Keratinocyte (primary cell): Measurements from ENCODE around the gene PARD6G. TPM values are rescaled to one million over a fixed set of nuclear protein-coding genes. Genes with fewer than 3 reads are reported as not detected.

ENCODE experiments used
- DNase-seq: peaks from one replicate; pipeline ENCODE4 v3.0.0-alpha.2; 2011; ENCODE audit warnings: low read depth, missing footprints, low spot score
- FAIRE-seq: peaks from 2 replicates; lab custom pipeline; 2011; peaks lifted over from hg19 to GRCh38; lab: Jason Lieb, UNC
- H2AFZ ChIP-seq: 2 replicates; pipeline ENCODE4 v1.6.0; 2012; ENCODE audit warnings: low read length, control low read depth, inconsistent platforms; ENCODE audit not compliant: control insufficient read depth
- H3K27ac ChIP-seq: 2 replicates; pipeline ENCODE4 v1.5.1; 2011; ENCODE audit warnings: low read length; ENCODE audit not compliant: control insufficient read depth, insufficient read depth
- H3K27me3 ChIP-seq: 3 replicates; pipeline ENCODE4 v1.6.0; 2011; ENCODE audit warnings: low read length; ENCODE audit not compliant: control insufficient read depth, insufficient read depth; ENCODE audit errors: extremely low read depth
- H3K36me3 ChIP-seq, 2 experiments: 2 replicates in 1 of 2; 3 replicates in 1 of 2; pipeline ENCODE4 v1.5.1; 2011; ENCODE audit warnings: low read length in 2 of 2, mild to moderate bottlenecking in 1 of 2; ENCODE audit not compliant: control insufficient read depth in 2 of 2, insufficient read depth in 2 of 2; ENCODE audit errors: extremely low read depth in 1 of 2
- H3K4me1 ChIP-seq: 3 replicates; pipeline ENCODE4 v1.5.1; 2011; ENCODE audit warnings: low read length; ENCODE audit not compliant: control insufficient read depth, insufficient read depth; ENCODE audit errors: extremely low read depth
- H3K4me2 ChIP-seq: 3 replicates; pipeline ENCODE4 v1.6.0; 2011; ENCODE audit warnings: low read depth, low read length; ENCODE audit not compliant: control insufficient read depth, insufficient read depth; ENCODE audit errors: extremely low read depth
- H3K4me3 ChIP-seq, 3 experiments: fragments of 200-600 bp in 1 of 3; sonication (generic) in 1 of 3; 2 replicates in 2 of 3; 3 replicates in 1 of 3; pipeline ENCODE4 v1.5.1; 2011 to 2016; ENCODE audit warnings: low read length in 3 of 3, mild to moderate bottlenecking in 3 of 3, control low read depth in 2 of 3, inconsistent platforms in 1 of 3, low read depth in 1 of 3, mixed read lengths in 1 of 3, mixed run types in 1 of 3, moderate library complexity in 1 of 3; ENCODE audit not compliant: control insufficient read depth in 2 of 3, insufficient read depth in 2 of 3; ENCODE audit errors: extremely low read depth in 1 of 3
- H3K79me2 ChIP-seq: 2 replicates; pipeline ENCODE4 v1.6.0; 2012; ENCODE audit warnings: low read length; ENCODE audit not compliant: control insufficient read depth, insufficient read depth
- H3K9ac ChIP-seq: 3 replicates; pipeline ENCODE4 v1.6.0; 2011; ENCODE audit warnings: low read length; ENCODE audit not compliant: control insufficient read depth, insufficient read depth; ENCODE audit errors: extremely low read depth
- H3K9me1 ChIP-seq: 3 replicates; pipeline ENCODE4 v1.6.0; 2011; ENCODE audit warnings: low read length; ENCODE audit not compliant: control insufficient read depth, insufficient read depth; ENCODE audit errors: extremely low read depth
- H3K9me3 ChIP-seq: 2 replicates; pipeline ENCODE4 v1.5.1; 2012; ENCODE audit warnings: low read depth, low read length; ENCODE audit not compliant: control insufficient read depth
- H4K20me1 ChIP-seq: 3 replicates; pipeline ENCODE4 v1.6.0; 2011; ENCODE audit warnings: low read length; ENCODE audit not compliant: control insufficient read depth, insufficient read depth; ENCODE audit errors: extremely low read depth
- EZH2 ChIP-seq: IDR thresholded peaks from one replicate; pipeline ENCODE4 v1.6.1; 2012; ENCODE audit warnings: inconsistent platforms, mild to moderate bottlenecking, low read length, moderate library complexity
- dilution Hi-C: fragments of 300-500 bp; cut with MboI; formaldehyde crosslinking; loops from one replicate; pipeline ENCODE4 v1.7.0; 2020; ENCODE audit warnings: low sequenced_read_pairs; ENCODE audit not compliant: extremely low pct_ligation_motif_present
- polyA plus RNA-seq, 5 experiments: library from polyadenylated mRNA; depleted of rRNA in 3 of 5; stranded (reverse) in 3 of 5; stranded (forward) in 1 of 5; unstranded in 1 of 5; fragments of >200 nt; gene quantifications; 1 replicate in 1 of 5; 2 replicates in 3 of 5; 3 replicates in 1 of 5; pipeline versions ENCODE4 v1.2.1 to v1.2.3, GENCODE V29; 2011 to 2012; ENCODE audit warnings: missing spikeins in 2 of 5, low read depth in 1 of 5, low replicate concordance in 1 of 5
- TF ChIP-seq, protein P1 (sequence below), 3 experiments: IDR thresholded peaks in 1 of 3; conservative IDR thresholded peaks in 1 of 3; optimal IDR thresholded peaks in 1 of 3; 2 replicates in 2 of 3; 3 replicates in 1 of 3; pipeline versions ENCODE3 to v1.5.1; 2011; ENCODE audit warnings: low read length in 3 of 3, mild to moderate bottlenecking in 3 of 3, moderate library complexity in 2 of 3, control low read depth in 1 of 3, inconsistent platforms in 1 of 3; ENCODE audit not compliant: insufficient read depth in 2 of 3; ENCODE audit errors: extremely low read depth in 1 of 3

PARD6G gene
- polyA plus RNA-seq, 1 donor (not counting 4 experiments of a cell fraction or from before 2014, with no cell fraction given): 21.3 TPM

DNA sequence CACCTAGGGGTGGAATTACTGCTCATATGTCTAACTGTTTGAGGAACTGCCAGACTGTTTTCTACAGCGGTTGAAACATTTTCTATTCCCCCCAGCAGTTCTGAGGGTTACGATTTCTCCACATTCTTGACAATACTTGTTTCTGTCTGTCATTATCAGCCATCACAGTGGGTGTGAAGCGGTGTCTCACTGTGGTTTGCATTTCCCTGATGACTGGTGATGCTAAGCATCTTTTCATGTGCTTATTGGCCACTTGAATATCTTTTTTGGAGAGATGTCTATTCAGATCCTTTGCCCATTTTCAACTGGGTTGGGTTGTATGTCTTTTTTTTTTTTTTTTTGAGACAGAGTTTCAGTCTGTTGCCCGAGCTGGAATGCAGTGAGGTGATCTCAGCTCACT lies 75.3 kb downstream of the PARD6G start:
- Histone ChIP-seq H3K9me3 (no peaks in the 10 kb centered on the region), H3K4me2 (peak overlapping the region; percentile 79), H4K20me1 (no peaks in the 10 kb centered on the region), H3K79me2 (peaks cover 16% of the 10 kb centered on the region), H3K4me3 (peak overlapping the region in 1 of 3 experiments; percentile 51), H3K27me3 (no peaks in the 10 kb centered on the region), H3K4me1 (peaks cover 42% of the 10 kb centered on the region), H2AFZ (no peak overlapping the region), H3K27ac (peak overlapping the region; percentile 58), H3K9ac (peak overlapping the region; percentile 57), H3K36me3 (peaks cover 0 to 2% of the 10 kb centered on the region in 2 experiments), H3K9me1 (peaks cover 2% of the 10 kb centered on the region)
- TF ChIP-seq, protein P1, sequence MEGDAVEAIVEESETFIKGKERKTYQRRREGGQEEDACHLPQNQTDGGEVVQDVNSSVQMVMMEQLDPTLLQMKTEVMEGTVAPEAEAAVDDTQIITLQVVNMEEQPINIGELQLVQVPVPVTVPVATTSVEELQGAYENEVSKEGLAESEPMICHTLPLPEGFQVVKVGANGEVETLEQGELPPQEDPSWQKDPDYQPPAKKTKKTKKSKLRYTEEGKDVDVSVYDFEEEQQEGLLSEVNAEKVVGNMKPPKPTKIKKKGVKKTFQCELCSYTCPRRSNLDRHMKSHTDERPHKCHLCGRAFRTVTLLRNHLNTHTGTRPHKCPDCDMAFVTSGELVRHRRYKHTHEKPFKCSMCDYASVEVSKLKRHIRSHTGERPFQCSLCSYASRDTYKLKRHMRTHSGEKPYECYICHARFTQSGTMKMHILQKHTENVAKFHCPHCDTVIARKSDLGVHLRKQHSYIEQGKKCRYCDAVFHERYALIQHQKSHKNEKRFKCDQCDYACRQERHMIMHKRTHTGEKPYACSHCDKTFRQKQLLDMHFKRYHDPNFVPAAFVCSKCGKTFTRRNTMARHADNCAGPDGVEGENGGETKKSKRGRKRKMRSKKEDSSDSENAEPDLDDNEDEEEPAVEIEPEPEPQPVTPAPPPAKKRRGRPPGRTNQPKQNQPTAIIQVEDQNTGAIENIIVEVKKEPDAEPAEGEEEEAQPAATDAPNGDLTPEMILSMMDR (optimal IDR thresholded peaks at IDR 0.05 in 1 of 3, IDR thresholded peaks at IDR 0.05 in 1 of 3, conservative IDR thresholded peaks at IDR 0.05 in 1 of 3; ENCODE audit: extremely low read depth in 1 of 3, insufficient read depth in 2 of 3, low read length in 3 of 3): no peak
- TF ChIP-seq EZH2: no peak
- FAIRE-seq (no peak), DNase-seq (no peak)
- dilution Hi-C loops: no loop called here

DNA sequence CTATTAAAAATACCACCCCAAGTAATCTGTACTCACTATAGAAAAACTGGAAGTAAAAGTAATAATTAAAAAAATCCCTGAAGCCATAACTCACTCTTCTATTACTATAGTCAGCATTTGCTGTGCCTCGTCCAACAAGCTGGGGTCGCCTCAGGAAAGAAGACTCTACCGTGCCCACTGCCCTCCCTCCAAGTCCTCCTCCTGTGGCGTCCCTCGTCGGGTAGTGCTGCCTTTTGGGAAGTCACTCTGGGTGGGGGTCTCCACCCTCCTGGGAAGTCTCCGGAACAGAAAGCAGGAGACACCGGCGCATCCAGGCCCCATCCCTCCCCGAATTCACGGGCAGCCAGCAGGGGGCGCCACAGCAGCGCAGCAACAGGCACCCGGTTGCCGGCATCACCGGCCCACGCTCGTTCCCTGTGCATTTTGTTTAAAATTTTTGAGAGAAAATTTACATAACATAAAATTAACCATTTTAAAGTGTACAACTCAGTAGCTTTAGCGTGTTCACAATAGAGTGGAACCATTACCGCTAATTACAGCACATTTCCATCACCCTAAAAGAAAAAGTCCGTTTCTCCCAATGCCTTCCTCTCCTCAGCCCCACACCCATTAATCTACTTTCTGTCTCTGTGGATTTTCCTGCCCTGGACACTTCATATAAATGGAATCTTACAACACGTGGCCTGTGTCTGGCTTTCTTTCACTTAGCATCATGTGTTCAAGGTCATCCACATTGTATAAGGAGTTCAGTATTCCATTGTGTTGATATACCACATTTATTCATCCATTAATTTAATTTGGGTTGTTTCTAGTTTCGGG lies 76.1 kb downstream of the PARD6G start:
- Histone ChIP-seq H3K4me1 (peaks cover 35% of the 10 kb centered on the region), H3K4me2 (peak overlapping the region; percentile 79), H3K27me3 (no peaks in the 10 kb centered on the region), H3K9ac (peak overlapping the region; percentile 57), H3K4me3 (peak overlapping the region in 2 of 3 experiments; percentile 19 to 51), H3K79me2 (peaks cover 10% of the 10 kb centered on the region), H4K20me1 (no peaks in the 10 kb centered on the region), H3K36me3 (peaks cover 0 to 2% of the 10 kb centered on the region in 2 experiments), H2AFZ (peak overlapping the region; percentile 61), H3K9me3 (no peaks in the 10 kb centered on the region), H3K27ac (peak overlapping the region; percentile 58), H3K9me1 (peaks cover 2% of the 10 kb centered on the region)
- FAIRE-seq (no peak), DNase-seq (no peak)
- dilution Hi-C loops: no loop called here
- no peak for TF ChIP-seq EZH2
- TF ChIP-seq, protein P1 (optimal IDR thresholded peaks at IDR 0.05 in 1 of 3, IDR thresholded peaks at IDR 0.05 in 1 of 3, conservative IDR thresholded peaks at IDR 0.05 in 1 of 3; ENCODE audit: extremely low read depth in 1 of 3, insufficient read depth in 2 of 3, low read length in 3 of 3): peak in 2 of 3 experiments; percentile 89 to 96
